ENCODE measurements around the gene RAX2.

DNA sequence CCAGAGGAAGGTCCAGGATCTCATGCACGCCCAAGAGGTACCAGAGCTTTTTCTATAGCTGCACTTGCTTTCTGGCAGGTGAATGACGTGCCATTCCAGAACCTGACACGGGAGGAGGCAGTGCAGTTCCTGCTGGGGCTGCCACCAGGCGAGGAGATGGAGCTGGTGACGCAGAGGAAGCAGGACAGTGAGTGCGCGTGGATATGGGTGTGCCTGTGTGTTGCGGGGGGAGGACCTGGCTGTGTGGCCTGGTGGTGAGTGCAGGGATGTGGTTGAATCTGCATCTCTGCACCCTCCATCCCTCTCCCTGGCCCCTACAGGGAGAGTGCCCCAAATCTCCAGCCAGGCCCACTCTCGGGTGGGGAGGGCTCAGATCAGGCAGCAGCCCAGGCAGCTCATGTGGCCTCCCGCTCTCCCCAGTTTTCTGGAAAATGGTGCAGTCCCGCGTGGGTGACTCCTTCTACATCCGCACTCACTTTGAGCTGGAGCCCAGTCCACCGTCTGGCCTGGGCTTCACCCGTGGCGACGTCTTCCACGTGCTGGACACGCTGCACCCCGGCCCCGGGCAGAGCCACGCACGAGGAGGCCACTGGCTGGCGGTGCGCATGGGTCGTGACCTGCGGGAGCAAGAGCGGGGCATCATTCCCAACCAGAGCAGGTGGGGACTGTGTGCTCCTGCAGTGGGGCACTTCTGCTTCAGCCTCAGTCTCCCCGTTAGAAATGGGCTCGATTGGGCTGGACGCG, 33.4 kb downstream of the RAX2 start:
- TF ChIP-seq CTCF (conservative IDR thresholded peaks at IDR 0.05; ENCODE audit: low read length) (no peak), EZH2phosphoT487 (IDR thresholded peaks at IDR 0.05; ENCODE audit: borderline replicate concordance) (no peak)

Data from Loucy (cell line).